Transverse colon (tissue), 4 donors: Measurements from ENCODE around the gene ARPP21. TPM values are rescaled to one million over a fixed set of nuclear protein-coding genes. Genes with fewer than 3 reads are reported as not detected.

ENCODE experiments used
- DNase-seq: peaks from one replicate; pipeline ENCODE4 v3.0.0-alpha.2; 2019
- H3K27ac ChIP-seq, 4 donors: fragments of 200-600 bp; sonication (generic); 2 replicates each; pipeline ENCODE4 v1.5.1; 2016 to 2018; ENCODE audit warnings: inconsistent platforms in 4 of 4
- H3K27me3 ChIP-seq: fragments of 200-600 bp; sonication (generic); 2 replicates; pipeline ENCODE4 v1.5.1; 2017; ENCODE audit warnings: inconsistent platforms
- H3K36me3 ChIP-seq, 4 donors: fragments of 200-600 bp; sonication (generic); 2 replicates each; pipeline ENCODE4 v1.5.1; 2017 to 2019; ENCODE audit warnings: inconsistent platforms in 4 of 4
- H3K4me1 ChIP-seq, 4 donors: fragments of 200-600 bp; sonication (generic); 2 replicates each; pipeline ENCODE4 v1.5.1; 2017 to 2020; ENCODE audit warnings: inconsistent platforms in 4 of 4
- H3K4me3 ChIP-seq, 4 donors: fragments of 200-600 bp; sonication (generic); 1 replicate in 1 of 4; 2 replicates in 3 of 4; pipeline versions ENCODE4 v1.5.1 to v1.6.1; 2017 to 2019; ENCODE audit warnings: inconsistent platforms in 4 of 4
- H3K9me3 ChIP-seq, 2 donors: fragments of 200-600 bp; sonication (generic); 2 replicates each; pipeline ENCODE4 v1.5.1; 2017 to 2019; ENCODE audit warnings: inconsistent platforms in 2 of 2
- EP300 ChIP-seq: sonication (generic); formaldehyde crosslinking; IDR thresholded peaks from one replicate; pipeline ENCODE4 v1.6.1; 2017; ENCODE audit warnings: antibody characterized with exemption, low read depth
- POLR2A ChIP-seq: fragments of 450-650 bp; IDR thresholded peaks from one replicate; pipeline ENCODE4 v1.6.1; 2016; ENCODE audit warnings: antibody characterized with exemption, mild to moderate bottlenecking, moderate library complexity
- POLR2AphosphoS5 ChIP-seq, 3 donors: sonication (generic); formaldehyde crosslinking; IDR thresholded peaks; one replicate each; pipeline ENCODE4 v1.6.1; 2016; ENCODE audit warnings: antibody characterized with exemption in 3 of 3
- WGBS, 2 donors: methylation state at CpG; one replicate each; pipeline ENCODE4 v1.1.5; 2018; ENCODE audit warnings: low coverage in 1 of 2; 5-methylcytosine and 5-hydroxymethylcytosine counted together
- in situ Hi-C, 4 donors: fragments of 200-750 bp; cut with MboI; loops; one replicate each; pipeline versions ENCODE4 v1.15.0 to v1.15.1; 2017; ENCODE audit warnings: low sequenced_read_pairs in 3 of 4, low pct_ligation_motif_present in 1 of 4, low pct_unique_long_range_greater_than_20kb in 1 of 4
- intact Hi-C: fragments of 100-400 bp; cut with DNase I; formaldehyde crosslinking; loops from one replicate; pipeline ENCODE4 v1.15.1; 2023; ENCODE audit warnings: low total_unique reads
- total RNA-seq, 4 donors: library from RNA; depleted of rRNA; stranded (reverse); fragments of >200 nt; gene quantifications; one replicate each; pipeline ENCODE4 v1.1.0, GENCODE V29; 2016
- TF ChIP-seq, protein P1 (sequence below), 5 experiments: fragments of 200-600 bp in 3 of 5; fragments of 450-650 bp in 2 of 5; sonication (generic) in 3 of 5; IDR thresholded peaks; 1 replicate in 2 of 5; 2 replicates in 3 of 5; pipeline ENCODE4 v1.5.1; 2016 to 2017; ENCODE audit warnings: antibody characterized with exemption in 5 of 5, inconsistent platforms in 3 of 5, mild to moderate bottlenecking in 2 of 5, moderate library complexity in 1 of 5

ARPP21 gene
- total RNA-seq, 4 donors from 2014 or later, result 0.32 TPM; not detected in 3

DNA sequence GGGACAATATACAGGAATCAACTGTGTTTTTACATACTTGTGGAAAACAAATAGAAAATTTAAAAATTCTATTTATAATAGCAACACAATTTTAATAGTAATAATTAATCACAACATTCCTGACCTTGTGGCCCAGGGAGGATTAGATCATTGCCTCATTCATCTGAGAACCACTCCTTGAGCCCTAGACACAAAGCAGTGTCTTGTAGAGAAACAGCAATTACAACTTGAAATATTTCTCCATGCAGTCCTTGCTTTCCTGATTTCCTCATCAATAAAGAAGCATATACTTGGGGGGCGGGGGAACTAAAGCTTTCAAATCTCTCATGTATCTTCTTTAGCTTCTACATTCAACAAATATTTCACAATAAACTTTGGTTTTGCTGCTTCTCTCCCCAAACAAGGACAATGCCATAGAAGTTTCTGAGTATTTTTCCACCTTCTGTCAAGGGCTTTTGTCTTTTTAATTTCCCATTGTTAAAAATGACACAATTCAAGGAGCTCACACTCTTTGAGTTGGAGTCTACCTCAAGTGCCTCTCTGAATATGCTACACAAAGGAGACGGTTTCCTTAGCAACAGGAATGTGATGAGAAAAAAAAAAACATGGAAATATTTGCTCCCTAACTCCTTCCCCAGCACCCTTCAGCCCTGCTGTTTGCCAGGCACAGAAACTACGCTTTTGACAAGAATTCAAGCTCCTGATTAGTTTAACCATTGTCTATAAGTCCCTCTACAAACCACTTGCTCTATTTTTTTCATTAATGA is 118.8 kb downstream of the ARPP21 start:
- no peaks in the 10 kb centered on the region for H3K36me3 ChIP-seq
- no peak for DNase-seq
- in situ Hi-C loops, result no loop called here
- H3K27ac ChIP-seq, result no peak overlapping the region
- H3K4me1 ChIP-seq, result no peaks in the 10 kb centered on the region
- no peaks in the 10 kb centered on the region for H3K9me3 ChIP-seq
- intact Hi-C loops, result no loop called here
- no peak for TF ChIP-seq EP300
- TF ChIP-seq, protein P1, sequence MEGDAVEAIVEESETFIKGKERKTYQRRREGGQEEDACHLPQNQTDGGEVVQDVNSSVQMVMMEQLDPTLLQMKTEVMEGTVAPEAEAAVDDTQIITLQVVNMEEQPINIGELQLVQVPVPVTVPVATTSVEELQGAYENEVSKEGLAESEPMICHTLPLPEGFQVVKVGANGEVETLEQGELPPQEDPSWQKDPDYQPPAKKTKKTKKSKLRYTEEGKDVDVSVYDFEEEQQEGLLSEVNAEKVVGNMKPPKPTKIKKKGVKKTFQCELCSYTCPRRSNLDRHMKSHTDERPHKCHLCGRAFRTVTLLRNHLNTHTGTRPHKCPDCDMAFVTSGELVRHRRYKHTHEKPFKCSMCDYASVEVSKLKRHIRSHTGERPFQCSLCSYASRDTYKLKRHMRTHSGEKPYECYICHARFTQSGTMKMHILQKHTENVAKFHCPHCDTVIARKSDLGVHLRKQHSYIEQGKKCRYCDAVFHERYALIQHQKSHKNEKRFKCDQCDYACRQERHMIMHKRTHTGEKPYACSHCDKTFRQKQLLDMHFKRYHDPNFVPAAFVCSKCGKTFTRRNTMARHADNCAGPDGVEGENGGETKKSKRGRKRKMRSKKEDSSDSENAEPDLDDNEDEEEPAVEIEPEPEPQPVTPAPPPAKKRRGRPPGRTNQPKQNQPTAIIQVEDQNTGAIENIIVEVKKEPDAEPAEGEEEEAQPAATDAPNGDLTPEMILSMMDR (IDR thresholded peaks at IDR 0.05), result no peak
- no peak for TF ChIP-seq POLR2A
- no peak for TF ChIP-seq POLR2AphosphoS5 (IDR thresholded peaks at IDR 0.05)
- 49 to 54% methylated on average over 3 of the region's 3 CpGs for WGBS, 2 donors
- no peaks in the 10 kb centered on the region for H3K27me3 ChIP-seq
- no peak overlapping the region for H3K4me3 ChIP-seq

DNA sequence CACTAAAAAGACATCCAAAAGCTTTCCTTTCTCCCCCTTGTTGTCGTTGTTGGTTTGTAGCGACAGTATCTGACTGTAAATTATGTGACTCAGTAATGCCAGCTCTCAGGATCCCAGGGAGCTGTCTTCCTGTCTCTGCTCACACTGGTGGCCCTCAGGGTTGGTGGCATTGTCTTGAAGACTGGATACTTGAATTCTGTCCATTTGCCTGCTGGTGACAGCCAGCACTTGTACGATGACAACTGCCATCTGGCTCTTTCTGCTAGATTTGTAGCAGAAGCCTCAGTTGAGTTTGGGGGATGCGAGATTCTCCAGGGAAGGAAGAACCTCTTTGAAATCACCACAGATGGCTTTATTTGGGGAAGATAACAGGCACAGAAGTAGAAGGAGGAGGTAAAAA is 120.8 kb downstream of the ARPP21 start:
- Histone ChIP-seq H3K27ac (no peak overlapping the region), H3K36me3 (no peaks in the 10 kb centered on the region), H3K4me1 (no peaks in the 10 kb centered on the region), H3K4me3 (no peak overlapping the region), H3K9me3 (no peaks in the 10 kb centered on the region), H3K27me3 (no peaks in the 10 kb centered on the region)
- in situ Hi-C loops (no loop called here), intact Hi-C loops (no loop called here)
- TF ChIP-seq, protein P1 (IDR thresholded peaks at IDR 0.05), result no peak
- no peak for TF ChIP-seq POLR2A
- DNase-seq, result no peak
- WGBS, 2 donors, result 72% methylated on average over 4 of the region's 4 CpGs; no CpG with 5 or more reads in 1 of the 2 donors

DNA sequence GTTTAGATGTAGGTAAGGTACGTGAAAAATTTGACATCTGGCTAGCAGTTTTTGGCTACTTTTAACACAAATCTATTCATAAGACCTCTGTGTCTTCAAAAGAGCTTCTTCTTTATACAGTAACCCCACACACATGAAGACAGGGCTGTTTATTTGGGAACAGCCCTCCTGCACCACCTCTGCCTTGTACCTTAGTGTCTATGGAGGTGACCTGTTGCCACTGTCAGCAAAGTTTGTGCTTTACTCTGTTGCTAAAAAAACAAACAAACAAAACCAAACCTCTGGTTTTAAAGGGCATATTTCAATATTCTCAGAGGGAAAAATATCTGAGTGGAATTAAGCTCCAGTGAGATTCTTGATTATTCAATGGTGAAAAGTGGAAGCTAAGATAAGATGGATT is 122.0 kb downstream of the ARPP21 start:
- Histone ChIP-seq H3K36me3 (no peaks in the 10 kb centered on the region), H3K27me3 (no peaks in the 10 kb centered on the region), H3K4me3 (no peak overlapping the region), H3K27ac (no peak overlapping the region), H3K4me1 (no peaks in the 10 kb centered on the region), H3K9me3 (no peaks in the 10 kb centered on the region)
- in situ Hi-C loops (no loop called here), intact Hi-C loops (no loop called here)
- no peak for TF ChIP-seq POLR2AphosphoS5 (IDR thresholded peaks at IDR 0.05)
- TF ChIP-seq EP300, result no peak
- no peak for TF ChIP-seq POLR2A
- TF ChIP-seq, protein P1 (IDR thresholded peaks at IDR 0.05), result no peak
- WGBS, 2 donors, result 86 to 97% methylated on average over 1 of the region's 1 CpG
- no peak for DNase-seq

DNA sequence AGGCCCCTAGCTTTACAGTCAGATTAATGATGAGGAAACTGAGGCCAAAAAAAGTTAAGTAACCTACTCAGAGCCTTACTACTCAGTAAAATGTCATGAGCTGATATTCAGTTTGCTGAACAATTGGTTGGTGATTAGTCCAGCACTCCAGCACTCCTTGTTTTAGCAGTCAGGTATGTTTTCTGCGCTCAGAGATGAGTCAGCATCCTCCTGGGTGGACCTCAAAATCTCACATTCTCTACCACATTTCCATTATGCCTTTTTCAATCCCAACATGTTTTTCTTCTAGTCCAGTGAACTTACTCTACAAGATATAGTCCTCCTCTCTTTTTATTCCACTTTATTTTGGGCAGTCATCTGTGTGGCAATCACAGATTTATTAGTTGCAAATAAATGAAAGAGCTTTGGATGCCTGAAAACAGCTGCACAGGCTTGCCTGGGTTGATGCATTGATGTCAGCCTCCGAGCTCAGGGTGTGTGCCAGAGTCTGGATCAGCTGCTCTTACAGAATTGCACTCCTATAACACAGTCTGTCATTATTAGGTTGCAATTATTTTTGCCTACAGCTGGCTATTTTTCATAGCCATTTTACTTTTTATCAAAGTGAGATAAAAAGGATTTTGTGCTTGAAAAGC is 133.2 kb downstream of the ARPP21 start:
- no peaks in the 10 kb centered on the region for H3K27me3 ChIP-seq
- TF ChIP-seq POLR2A, result no peak
- intact Hi-C loops (no loop called here), in situ Hi-C loops (no loop called here)
- 65 to 74% methylated on average over 2 of the region's 2 CpGs for WGBS, 2 donors
- H3K4me3 ChIP-seq, result no peak overlapping the region
- no peak for DNase-seq
- H3K36me3 ChIP-seq, result no peaks in the 10 kb centered on the region
- H3K9me3 ChIP-seq, result no peaks in the 10 kb centered on the region
- H3K4me1 ChIP-seq, result no peaks in the 10 kb centered on the region
- no peak overlapping the region for H3K27ac ChIP-seq
